OCI-LY3 (cell line): ENCODE measurements around the gene CIITA.

Experiments used
- EZH2phosphoT487 ChIP-seq: fragments of 200-600 bp; shearing (Covaris generic); IDR thresholded peaks from 2 replicates; pipeline ENCODE4 v1.6.1; 2018; ENCODE audit warnings: antibody characterized with exemption, mixed run types, low read depth
- TF ChIP-seq, protein P1 (sequence below): fragments of 200-600, 300-600 bp; sonication (generic); IDR thresholded peaks from 2 replicates; pipeline ENCODE4 v1.5.1; 2014; ENCODE audit warnings: antibody characterized with exemption, low read length, low read depth

DNA sequence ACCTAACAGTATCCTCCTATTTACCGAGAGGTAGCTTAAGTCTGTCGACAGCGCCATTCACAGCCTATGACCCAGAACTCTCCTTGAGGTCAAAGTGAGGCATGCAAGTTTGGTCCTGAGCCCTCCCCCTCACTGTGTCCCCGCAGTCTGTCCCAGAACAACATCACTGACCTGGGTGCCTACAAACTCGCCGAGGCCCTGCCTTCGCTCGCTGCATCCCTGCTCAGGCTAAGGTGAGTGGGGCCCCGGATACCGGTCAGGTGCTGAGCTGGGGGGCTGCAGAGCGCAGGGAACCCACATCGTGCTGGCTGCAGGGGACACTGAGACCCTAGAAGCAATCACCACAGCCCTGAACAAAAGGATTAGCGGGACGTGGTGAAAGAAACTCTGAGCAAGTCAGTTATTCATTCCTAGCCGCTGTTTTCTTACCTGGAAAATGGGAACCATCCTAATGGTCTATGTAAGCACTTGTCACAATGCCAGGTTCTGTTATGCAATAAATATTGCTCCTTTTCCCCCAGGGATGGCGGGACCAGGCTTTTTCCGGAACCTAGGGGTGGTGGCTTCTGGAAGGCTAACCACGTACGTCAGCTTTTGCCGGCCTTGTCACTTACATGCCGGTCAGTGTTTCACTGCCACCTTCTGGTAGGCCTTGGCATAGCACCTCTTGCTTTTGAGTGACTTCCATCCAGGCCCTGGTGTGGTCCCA, 41.4 kb downstream of the CIITA start:
- TF ChIP-seq, protein P1, sequence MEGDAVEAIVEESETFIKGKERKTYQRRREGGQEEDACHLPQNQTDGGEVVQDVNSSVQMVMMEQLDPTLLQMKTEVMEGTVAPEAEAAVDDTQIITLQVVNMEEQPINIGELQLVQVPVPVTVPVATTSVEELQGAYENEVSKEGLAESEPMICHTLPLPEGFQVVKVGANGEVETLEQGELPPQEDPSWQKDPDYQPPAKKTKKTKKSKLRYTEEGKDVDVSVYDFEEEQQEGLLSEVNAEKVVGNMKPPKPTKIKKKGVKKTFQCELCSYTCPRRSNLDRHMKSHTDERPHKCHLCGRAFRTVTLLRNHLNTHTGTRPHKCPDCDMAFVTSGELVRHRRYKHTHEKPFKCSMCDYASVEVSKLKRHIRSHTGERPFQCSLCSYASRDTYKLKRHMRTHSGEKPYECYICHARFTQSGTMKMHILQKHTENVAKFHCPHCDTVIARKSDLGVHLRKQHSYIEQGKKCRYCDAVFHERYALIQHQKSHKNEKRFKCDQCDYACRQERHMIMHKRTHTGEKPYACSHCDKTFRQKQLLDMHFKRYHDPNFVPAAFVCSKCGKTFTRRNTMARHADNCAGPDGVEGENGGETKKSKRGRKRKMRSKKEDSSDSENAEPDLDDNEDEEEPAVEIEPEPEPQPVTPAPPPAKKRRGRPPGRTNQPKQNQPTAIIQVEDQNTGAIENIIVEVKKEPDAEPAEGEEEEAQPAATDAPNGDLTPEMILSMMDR, result peak; percentile 88
- no peak for TF ChIP-seq EZH2phosphoT487
